RPMI8226 (cell line): ENCODE data around the gene WWOX.

ENCODE experiments used
- DNase-seq: peaks from one replicate; pipeline ENCODE4 v3.0.0-alpha.2; 2015

WWOX gene

GRCh38 chr16:78198288-78198687, 98.8 kb downstream of the WWOX start:
- no peak for DNase-seq

GRCh38 chr16:78199325-78200022, 100.0 kb downstream of the WWOX start:
- DNase-seq, result no peak

GRCh38 chr16:78200023-78200389, 100.6 kb downstream of the WWOX start:
- no peak for DNase-seq

GRCh38 chr16:78200623-78201096, 101.2 kb downstream of the WWOX start:
- no peak for DNase-seq

GRCh38 chr16:78205506-78205905, 106.1 kb downstream of the WWOX start:
- DNase-seq, result no peak

- no peak for DNase-seq
Measured at GRCh38 chr16:78206623-78207223, 107.3 kb downstream of the WWOX start.

- DNase-seq, result no peak
Measured at GRCh38 chr16:78209951-78210661, 110.7 kb downstream of the WWOX start.

- DNase-seq, result no peak
Measured at GRCh38 chr16:78211020-78211599, 111.7 kb downstream of the WWOX start.

- DNase-seq, result no peak
Measured at GRCh38 chr16:78211946-78212345, 112.5 kb downstream of the WWOX start.

- DNase-seq, result no peak
Measured at GRCh38 chr16:78212674-78213073, 113.2 kb downstream of the WWOX start.

GRCh38 chr16:78213751-78214150, 114.3 kb downstream of the WWOX start:
- DNase-seq, result no peak

GRCh38 chr16:78215222-78215621, 115.8 kb downstream of the WWOX start:
- no peak for DNase-seq

GRCh38 chr16:78216166-78216745, 116.8 kb downstream of the WWOX start:
- DNase-seq, result no peak

- DNase-seq, result no peak
Measured at GRCh38 chr16:78217276-78217675, 117.8 kb downstream of the WWOX start.

GRCh38 chr16:78218279-78218678, 118.8 kb downstream of the WWOX start:
- DNase-seq, result no peak

GRCh38 chr16:78218856-78219651, 119.6 kb downstream of the WWOX start:
- DNase-seq, result no peak

GRCh38 chr16:78220571-78220970, 121.1 kb downstream of the WWOX start:
- no peak for DNase-seq

GRCh38 chr16:78221892-78222291, 122.4 kb downstream of the WWOX start:
- DNase-seq, result no peak

- DNase-seq, result no peak
Measured at GRCh38 chr16:78224342-78224741, 124.9 kb downstream of the WWOX start.

- DNase-seq, result no peak
Measured at GRCh38 chr16:78225919-78226318, 126.5 kb downstream of the WWOX start.

- peak; percentile 25 for DNase-seq
Measured at GRCh38 chr16:78227855-78228254, 128.4 kb downstream of the WWOX start.

GRCh38 chr16:78228704-78229103, 129.2 kb downstream of the WWOX start:
- no peak for DNase-seq

GRCh38 chr16:78230832-78231231, 131.4 kb downstream of the WWOX start:
- no peak for DNase-seq
